Smooth muscle cell (in vitro differentiated cells): Measurements from ENCODE around the gene HERC3. TPM values are rescaled to one million over a fixed set of nuclear protein-coding genes. Genes with fewer than 3 reads are reported as not detected.

Experiments
- DNase-seq: peaks from one replicate; lab custom pipeline; 2025; ENCODE audit not compliant: unreplicated experiment; lab: John Stamatoyannopoulos, UW
- H2AFZ ChIP-seq: fragments of 200-600 bp; sonication (generic); 2 replicates; pipeline ENCODE4 v1.6.0; 2016; ENCODE audit warnings: antibody characterized with exemption, low read depth, mild to moderate bottlenecking
- H3F3A ChIP-seq: fragments of 200-600 bp; sonication (generic); 2 replicates; pipeline ENCODE4 v1.6.0; 2017; ENCODE audit warnings: antibody characterized with exemption, low read depth
- H3K27ac ChIP-seq: fragments of 200-600 bp; sonication (generic); 2 replicates; pipeline ENCODE4 v1.5.1; 2016; ENCODE audit warnings: low read depth, mild to moderate bottlenecking
- H3K27me3 ChIP-seq: fragments of 200-600 bp; sonication (generic); 2 replicates; pipeline ENCODE4 v1.6.1; 2016; ENCODE audit warnings: low read depth, mild to moderate bottlenecking
- H3K36me3 ChIP-seq: fragments of 200-600 bp; sonication (generic); 2 replicates; pipeline ENCODE4 v1.5.1; 2016; ENCODE audit warnings: low read depth
- H3K4me1 ChIP-seq: fragments of 200-600 bp; sonication (generic); 2 replicates; pipeline ENCODE4 v1.5.1; 2016; ENCODE audit warnings: low read depth
- H3K4me2 ChIP-seq: fragments of 200-600 bp; sonication (generic); 2 replicates; pipeline ENCODE4 v1.6.0; 2016; ENCODE audit warnings: mild to moderate bottlenecking
- H3K4me3 ChIP-seq: fragments of 200-600 bp; sonication (generic); 2 replicates; pipeline ENCODE4 v1.5.1; 2016; ENCODE audit warnings: mild to moderate bottlenecking
- H3K79me2 ChIP-seq: fragments of 200-600 bp; sonication (generic); 2 replicates; pipeline ENCODE4 v1.6.0; 2016; ENCODE audit warnings: low read depth, mild to moderate bottlenecking
- H3K9ac ChIP-seq: fragments of 200-600 bp; sonication (generic); 2 replicates; pipeline ENCODE4 v1.6.0; 2016; ENCODE audit warnings: low read depth
- H3K9me3 ChIP-seq: fragments of 200-600 bp; sonication (generic); replicated peaks from 2 replicates; pipeline ENCODE4 v1.5.1; 2016; ENCODE audit warnings: low read depth
- H4K20me1 ChIP-seq: fragments of 200-600 bp; sonication (generic); 2 replicates; pipeline ENCODE4 v1.6.0; 2016; ENCODE audit warnings: low read depth
- CTCF ChIP-seq: fragments of 200-600 bp; sonication (generic); IDR thresholded peaks from 2 replicates; pipeline ENCODE4 v1.5.1; 2017; ENCODE audit warnings: borderline replicate concordance, mild to moderate bottlenecking, antibody characterized with exemption; ENCODE audit not compliant: insufficient read depth, poor library complexity, severe bottlenecking
- WGBS: methylation state at CpG from one replicate; pipeline ENCODE4 v1.1.7; 2016; ENCODE audit warnings: low lambda C conversion rate; 5-methylcytosine and 5-hydroxymethylcytosine counted together
- polyA plus RNA-seq: library from polyadenylated mRNA; unstranded; fragments of >200 nt; fragmentation: Nextera tagmentation; extraction: Ambion mirVana; gene quantifications from 2 replicates; pipeline ENCODE4 v1.2.1, GENCODE V29; 2016
- total RNA-seq: library from RNA; depleted of rRNA; stranded (reverse); fragments of >200 nt; gene quantifications from 2 replicates; pipeline ENCODE4 v1.2.3, GENCODE V29; 2014

HERC3 gene
- total and polyA plus RNA-seq, 2 experiments from 2014 or later, result 14.5 to 20.2 TPM

GRCh38 chr4:88738180-88738579 lies 145.9 kb downstream of the HERC3 start:
- H3K36me3 ChIP-seq, result no peaks in the 10 kb centered on the region
- no peaks in the 10 kb centered on the region for H3K27me3 ChIP-seq
- H3K4me2 ChIP-seq, result no peak overlapping the region
- H3K4me3 ChIP-seq, result no peak overlapping the region
- no peak overlapping the region for H3K27ac ChIP-seq
- no peaks in the 10 kb centered on the region for H3F3A ChIP-seq
- 95% methylated on average over 4 of the region's 4 CpGs for WGBS
- H4K20me1 ChIP-seq, result no peaks in the 10 kb centered on the region
- H3K9ac ChIP-seq, result no peak overlapping the region
- H3K9me3 ChIP-seq, result no peaks in the 10 kb centered on the region
- no peak for TF ChIP-seq CTCF
- DNase-seq, result no peak
- peaks cover 8% of the 10 kb centered on the region for H3K4me1 ChIP-seq
- H3K79me2 ChIP-seq, result no peaks in the 10 kb centered on the region
- no peak overlapping the region for H2AFZ ChIP-seq

- H3K4me1 ChIP-seq, result peaks cover 7% of the 10 kb centered on the region
- WGBS, result 73% methylated on average over 2 of the region's 2 CpGs
- no peak overlapping the region for H3K4me3 ChIP-seq
- no peaks in the 10 kb centered on the region for H3F3A ChIP-seq
- TF ChIP-seq CTCF, result no peak
- H3K27me3 ChIP-seq, result no peaks in the 10 kb centered on the region
- no peak overlapping the region for H2AFZ ChIP-seq
- no peak overlapping the region for H3K4me2 ChIP-seq
- no peaks in the 10 kb centered on the region for H4K20me1 ChIP-seq
- DNase-seq, result no peak
- H3K79me2 ChIP-seq, result no peaks in the 10 kb centered on the region
- H3K36me3 ChIP-seq, result peaks cover 5% of the 10 kb centered on the region
- H3K9me3 ChIP-seq, result no peaks in the 10 kb centered on the region
- no peak overlapping the region for H3K9ac ChIP-seq
- no peak overlapping the region for H3K27ac ChIP-seq
Observed at GRCh38 chr4:88742561-88742960, 150.3 kb downstream of the HERC3 start.

GRCh38 chr4:88743696-88744095 lies 151.4 kb downstream of the HERC3 start:
- H3K9me3 ChIP-seq, result no peaks in the 10 kb centered on the region
- no peak overlapping the region for H2AFZ ChIP-seq
- peak overlapping the region; percentile 83 for H3K27ac ChIP-seq
- no peaks in the 10 kb centered on the region for H4K20me1 ChIP-seq
- H3K36me3 ChIP-seq, result peaks cover 5% of the 10 kb centered on the region
- no peak overlapping the region for H3K9ac ChIP-seq
- H3K27me3 ChIP-seq, result no peaks in the 10 kb centered on the region
- no peak overlapping the region for H3K4me2 ChIP-seq
- no peaks in the 10 kb centered on the region for H3F3A ChIP-seq
- H3K4me1 ChIP-seq, result no peaks in the 10 kb centered on the region
- H3K79me2 ChIP-seq, result no peaks in the 10 kb centered on the region
- no peak for DNase-seq
- WGBS, result 88% methylated on average over 3 of the region's 3 CpGs
- H3K4me3 ChIP-seq, result no peak overlapping the region
- no peak for TF ChIP-seq CTCF

GRCh38 chr4:88744609-88745008 lies 152.3 kb downstream of the HERC3 start:
- Histone ChIP-seq H3K27ac (peak overlapping the region; percentile 83), H3K4me3 (no peak overlapping the region), H3K9ac (no peak overlapping the region), H2AFZ (no peak overlapping the region), H3K4me1 (no peaks in the 10 kb centered on the region), H3K9me3 (no peaks in the 10 kb centered on the region), H4K20me1 (no peaks in the 10 kb centered on the region), H3K27me3 (no peaks in the 10 kb centered on the region), H3K36me3 (peaks cover 15% of the 10 kb centered on the region), H3K79me2 (no peaks in the 10 kb centered on the region), H3K4me2 (no peak overlapping the region), H3F3A (no peaks in the 10 kb centered on the region)
- no peak for DNase-seq
- no peak for TF ChIP-seq CTCF
- 97% methylated on average over 3 of the region's 3 CpGs for WGBS
